ENCODE measurements around the gene SPINDOC. TPM values are rescaled to one million over a fixed set of nuclear protein-coding genes. Genes with fewer than 3 reads are reported as not detected.

Gene SPINDOC
- total RNA-seq, 1 experiment from 2014 or later: 49.7 TPM

- Histone ChIP-seq H3K9me2 (ENCODE audit: insufficient read depth) (no peaks in the 10 kb centered on the region), H3K27ac (no peak overlapping the region), H3K36me3 (ENCODE audit: low read depth) (no peaks in the 10 kb centered on the region), H2AFZ (no peak overlapping the region), H3K27me3 (ENCODE audit: insufficient read depth, low read depth) (no peaks in the 10 kb centered on the region), H3K4me3 (no peak overlapping the region), H4K20me1 (ENCODE audit: insufficient read depth) (no peaks in the 10 kb centered on the region), H3K79me2 (ENCODE audit: low read depth) (no peaks in the 10 kb centered on the region), H3K4me1 (replicated peaks; ENCODE audit: insufficient read depth) (no peaks in the 10 kb centered on the region), H3F3A (ENCODE audit: insufficient read depth, low read depth) (peaks cover 18% of the 10 kb centered on the region), H3K9me3 (ENCODE audit: insufficient read depth, low read depth) (no peaks in the 10 kb centered on the region), H3K4me2 (no peak overlapping the region)
- POLR2A ChIA-PET (ENCODE audit: unreplicated experiment): no interaction called here
- no peak for TF ChIP-seq CTCF (conservative IDR thresholded peaks at IDR 0.05)
- no peak for TF ChIP-seq EZH2 (IDR thresholded peaks at IDR 0.05; ENCODE audit: low read depth)
- BruUV-seq (replicated peaks): no TSS peak
- no peak for DNase-seq
- intact Hi-C loops (cut with micrococcal nuclease; ENCODE audit: unreplicated experiment): no loop called here
- CTCF ChIA-PET: no interaction called here
Measured at GRCh38 chr11:63775191-63775590, 38.1 kb upstream of the SPINDOC start.

- Histone ChIP-seq H4K20me1 (ENCODE audit: insufficient read depth) (no peaks in the 10 kb centered on the region), H3K27me3 (ENCODE audit: insufficient read depth, low read depth) (no peaks in the 10 kb centered on the region), H2AFZ (no peak overlapping the region), H3F3A (ENCODE audit: insufficient read depth, low read depth) (no peaks in the 10 kb centered on the region), H3K4me1 (replicated peaks; ENCODE audit: insufficient read depth) (no peaks in the 10 kb centered on the region), H3K79me2 (ENCODE audit: low read depth) (no peaks in the 10 kb centered on the region), H3K4me3 (no peak overlapping the region), H3K9me2 (ENCODE audit: insufficient read depth) (no peaks in the 10 kb centered on the region), H3K9me3 (ENCODE audit: insufficient read depth, low read depth) (no peaks in the 10 kb centered on the region), H3K27ac (no peak overlapping the region), H3K4me2 (no peak overlapping the region), H3K36me3 (ENCODE audit: low read depth) (no peaks in the 10 kb centered on the region)
- POLR2A ChIA-PET (ENCODE audit: unreplicated experiment): interaction anchor here (0.5 kb wide), 1 partner anchor 112 kb away, joined by 11 read pairs; no protein-coding TSS in a partner anchor
- intact Hi-C loops (cut with micrococcal nuclease; ENCODE audit: unreplicated experiment): no loop called here
- CTCF ChIA-PET: interaction anchor here (0.5 kb wide), 3 partner anchors 23 to 131 kb away, joined by 4 to 11 read pairs (median 5); no protein-coding TSS in a partner anchor
- DNase-seq: no peak
- no TSS peak for BruUV-seq (replicated peaks)
- TF ChIP-seq EZH2 (IDR thresholded peaks at IDR 0.05; ENCODE audit: low read depth) (no peak), CTCF (conservative IDR thresholded peaks at IDR 0.05) (no peak)
Measured at GRCh38 chr11:63779039-63779438, 34.2 kb upstream of the SPINDOC start.

GRCh38 chr11:63782749-63783148 lies 30.5 kb upstream of the SPINDOC start:
- CTCF ChIA-PET: no interaction called here
- Histone ChIP-seq H3K27me3 (ENCODE audit: insufficient read depth, low read depth) (no peaks in the 10 kb centered on the region), H3K9me3 (ENCODE audit: insufficient read depth, low read depth) (no peaks in the 10 kb centered on the region), H3K4me1 (replicated peaks; ENCODE audit: insufficient read depth) (no peaks in the 10 kb centered on the region), H3K4me3 (no peak overlapping the region), H3F3A (ENCODE audit: insufficient read depth, low read depth) (no peaks in the 10 kb centered on the region), H4K20me1 (ENCODE audit: insufficient read depth) (no peaks in the 10 kb centered on the region), H3K4me2 (no peak overlapping the region), H3K27ac (no peak overlapping the region), H2AFZ (no peak overlapping the region), H3K36me3 (ENCODE audit: low read depth) (no peaks in the 10 kb centered on the region), H3K9me2 (ENCODE audit: insufficient read depth) (no peaks in the 10 kb centered on the region), H3K79me2 (ENCODE audit: low read depth) (no peaks in the 10 kb centered on the region)
- TF ChIP-seq EZH2 (IDR thresholded peaks at IDR 0.05; ENCODE audit: low read depth) (no peak), CTCF (conservative IDR thresholded peaks at IDR 0.05) (no peak)
- intact Hi-C loops (cut with micrococcal nuclease; ENCODE audit: unreplicated experiment): no loop called here
- DNase-seq: no peak
- no TSS peak for BruUV-seq (replicated peaks)
- POLR2A ChIA-PET (ENCODE audit: unreplicated experiment): interaction anchor here (0.6 to 1.0 kb wide), 3 partner anchors 24 to 1010 kb away, joined by 5 to 11 read pairs (median 5); no protein-coding TSS in a partner anchor
